ENCODE results near the gene ABHD10.
"Not testable (repeated sequence)": the region's sequence is repeated elsewhere in the genome, so short reads cannot be mapped to it uniquely, and the experiment has no call there.

ABHD10 gene

DNA sequence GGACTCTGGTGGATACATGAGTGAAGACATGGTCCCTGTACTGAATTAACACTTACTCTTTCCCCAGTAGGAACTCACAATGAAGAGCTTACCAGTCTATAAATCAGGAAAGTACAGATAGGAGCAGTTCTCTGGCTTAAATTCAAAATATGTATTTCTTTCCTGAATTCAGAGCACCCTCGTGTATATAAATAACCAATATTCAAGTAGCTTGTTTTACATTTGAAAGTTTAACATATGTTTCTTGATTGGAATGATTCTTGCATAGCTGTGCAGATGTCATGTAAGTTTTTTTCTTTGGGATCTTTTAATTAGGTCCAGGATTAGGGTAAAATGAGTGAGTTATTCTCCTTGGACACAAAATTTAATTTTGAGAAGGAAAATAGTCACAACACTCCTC, 40.9 kb downstream of the ABHD10 start:
- Mint-ChIP-seq H3K4me3 (no peak overlapping the region), H3K4me1 (ENCODE audit: low read depth) (peaks cover 10% of the 10 kb centered on the region), H3K9me3 (no peaks in the 10 kb centered on the region), H3K27ac (no peak overlapping the region), H3K36me3 (ENCODE audit: low read depth) (no peaks in the 10 kb centered on the region), H3K27me3 (no peaks in the 10 kb centered on the region)

- Mint-ChIP-seq H3K4me3 (no peak overlapping the region), H3K27ac (no peak overlapping the region), H3K36me3 (ENCODE audit: low read depth) (no peaks in the 10 kb centered on the region), H3K27me3 (no peaks in the 10 kb centered on the region), H3K9me3 (no peaks in the 10 kb centered on the region), H3K4me1 (ENCODE audit: low read depth) (peaks cover 10% of the 10 kb centered on the region)
Observed at GRCh38 chr3:112020674-112021085, 41.9 kb downstream of the ABHD10 start.

DNA sequence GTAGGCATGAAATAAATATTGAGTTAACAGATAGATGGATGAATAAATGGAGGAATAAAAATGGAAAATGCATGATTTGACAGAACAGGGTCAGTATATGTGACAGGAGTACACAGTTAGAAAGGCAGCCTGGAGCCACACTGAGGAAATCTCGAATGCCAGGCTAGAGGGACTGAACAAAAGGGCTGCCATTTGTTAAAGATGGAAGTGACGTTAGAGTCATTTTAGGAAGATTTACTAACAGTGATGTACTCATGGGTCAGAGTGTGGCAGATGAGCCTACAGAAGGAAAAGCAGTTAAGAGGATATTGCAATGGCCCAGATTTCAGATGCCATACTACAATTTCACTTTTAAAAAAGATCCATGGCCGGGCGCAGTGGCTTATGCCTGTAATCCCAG, 48.3 kb downstream of the ABHD10 start:
- H3K27ac Mint-ChIP-seq: no peak overlapping the region
- no peaks in the 10 kb centered on the region for H3K27me3 Mint-ChIP-seq
- no peak overlapping the region for H3K4me3 Mint-ChIP-seq
- no peaks in the 10 kb centered on the region for H3K36me3 Mint-ChIP-seq (ENCODE audit: low read depth)
- H3K9me3 Mint-ChIP-seq: no peaks in the 10 kb centered on the region
- H3K4me1 Mint-ChIP-seq (ENCODE audit: low read depth): no peaks in the 10 kb centered on the region

GRCh38 chr3:112027826-112028225, 49.0 kb downstream of the ABHD10 start:
- Mint-ChIP-seq H3K9me3 (no peaks in the 10 kb centered on the region), H3K27ac (no peak overlapping the region), H3K4me3 (no peak overlapping the region), H3K36me3 (ENCODE audit: low read depth) (no peaks in the 10 kb centered on the region), H3K4me1 (ENCODE audit: low read depth) (no peaks in the 10 kb centered on the region), H3K27me3 (no peaks in the 10 kb centered on the region)

DNA sequence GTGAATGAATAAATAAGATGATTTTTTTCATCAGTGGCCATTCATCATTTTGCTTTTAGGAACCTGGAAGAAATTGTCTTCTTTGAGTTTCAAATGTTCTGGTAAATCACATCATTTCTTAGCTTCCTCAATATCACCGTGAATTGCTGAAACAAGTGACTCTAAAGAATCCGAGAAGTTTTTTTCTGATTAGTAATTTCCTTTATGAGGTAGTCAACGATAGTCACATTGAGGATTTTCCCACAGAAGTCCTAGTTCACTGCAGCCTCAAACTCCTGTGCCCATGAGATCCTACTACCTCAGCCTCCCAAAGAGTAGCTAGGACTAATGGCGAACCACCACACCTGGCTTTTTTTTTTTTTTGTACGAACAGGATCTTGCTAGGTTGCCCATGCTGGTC, 52.1 kb downstream of the ABHD10 start:
- H3K27me3 Mint-ChIP-seq: no peaks in the 10 kb centered on the region
- no peaks in the 10 kb centered on the region for H3K9me3 Mint-ChIP-seq
- no peak overlapping the region for H3K27ac Mint-ChIP-seq
- H3K36me3 Mint-ChIP-seq (ENCODE audit: low read depth): no peaks in the 10 kb centered on the region
- H3K4me3 Mint-ChIP-seq: no peak overlapping the region
- H3K4me1 Mint-ChIP-seq (ENCODE audit: low read depth): no peaks in the 10 kb centered on the region

DNA sequence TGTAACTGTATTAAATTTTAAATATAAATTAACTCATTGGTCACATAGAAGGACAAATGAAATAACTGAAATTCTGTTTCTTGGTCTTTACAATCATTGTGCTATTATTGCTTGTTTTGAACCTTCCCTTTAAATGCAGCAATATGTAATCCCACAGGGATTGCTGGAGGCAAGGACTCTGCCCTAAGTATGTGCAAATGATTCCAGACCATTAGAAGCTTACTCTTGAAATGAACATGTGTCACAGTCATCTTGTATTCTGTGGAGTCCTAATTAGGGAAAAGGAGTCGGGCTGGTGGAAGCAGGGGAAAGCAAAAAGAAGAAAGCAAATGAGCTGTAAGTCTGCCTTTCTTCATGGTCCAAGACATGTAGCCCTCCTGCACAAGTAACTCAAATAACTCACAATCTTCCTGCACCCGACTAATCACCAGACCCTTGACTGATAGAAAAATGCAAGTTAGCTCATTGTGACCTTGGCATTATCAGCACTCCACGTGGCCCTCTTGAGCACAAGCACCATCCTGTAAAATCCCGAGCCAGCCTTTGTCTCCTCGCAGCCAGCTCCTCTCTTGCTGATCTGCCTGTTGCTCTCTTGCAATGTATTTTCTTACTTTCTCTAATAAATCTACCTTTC, 53.4 kb downstream of the ABHD10 start:
- no peaks in the 10 kb centered on the region for H3K36me3 Mint-ChIP-seq (ENCODE audit: low read depth)
- H3K27me3 Mint-ChIP-seq: no peaks in the 10 kb centered on the region
- H3K9me3 Mint-ChIP-seq: no peaks in the 10 kb centered on the region
- no peak overlapping the region for H3K27ac Mint-ChIP-seq
- no peaks in the 10 kb centered on the region for H3K4me1 Mint-ChIP-seq (ENCODE audit: low read depth)
- H3K4me3 Mint-ChIP-seq: no peak overlapping the region

GRCh38 chr3:112034436-112034835, 55.6 kb downstream of the ABHD10 start, which contains the start of gene TMPRSS7:
Gene TMPRSS7 (plus strand): TSS chr3:112034736. CDS start chr3:112034846, 110 bp downstream.
- Mint-ChIP-seq H3K27ac (no peak within 1 kb of the TSS), H3K4me3 (no peak within 1 kb of the TSS), H3K36me3 (ENCODE audit: low read depth) (no peaks in the 10 kb centered on the region), H3K4me1 (ENCODE audit: low read depth) (no peaks in the 10 kb centered on the region), H3K27me3 (no peaks in the 10 kb centered on the region), H3K9me3 (peaks cover 3% of the 10 kb centered on the region)

DNA sequence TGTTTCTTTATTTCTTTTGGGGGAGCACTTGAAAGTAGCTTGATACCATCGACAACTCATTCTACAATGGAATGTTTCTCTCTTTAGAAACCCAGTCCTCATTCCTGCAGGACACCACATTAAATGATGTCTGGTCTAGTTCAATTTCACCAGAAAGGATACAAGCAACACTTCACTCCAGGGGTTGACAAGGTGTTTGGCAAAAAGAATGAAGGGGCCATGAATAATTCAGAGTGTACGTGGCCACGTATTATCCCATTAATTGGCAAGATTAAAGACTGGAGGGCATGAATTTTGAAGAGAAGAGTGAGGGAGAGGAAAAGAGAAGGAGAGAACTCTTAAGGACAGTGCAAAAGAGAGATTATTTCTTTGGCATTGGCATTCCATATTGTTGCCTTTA, 56.4 kb downstream of the ABHD10 start:
- Mint-ChIP-seq H3K27me3 (no peaks in the 10 kb centered on the region), H3K4me1 (ENCODE audit: low read depth) (no peaks in the 10 kb centered on the region), H3K4me3 (no peak overlapping the region), H3K36me3 (ENCODE audit: low read depth) (no peaks in the 10 kb centered on the region), H3K27ac (no peak overlapping the region), H3K9me3 (peaks cover 3% of the 10 kb centered on the region)

GRCh38 chr3:112037194-112037593, 58.4 kb downstream of the ABHD10 start:
- H3K9me3 Mint-ChIP-seq; H3K36me3 Mint-ChIP-seq (ENCODE audit: low read depth); H3K27ac Mint-ChIP-seq; H3K27me3 Mint-ChIP-seq; H3K4me1 Mint-ChIP-seq (ENCODE audit: low read depth); H3K4me3 Mint-ChIP-seq: not testable (repeated sequence)

DNA sequence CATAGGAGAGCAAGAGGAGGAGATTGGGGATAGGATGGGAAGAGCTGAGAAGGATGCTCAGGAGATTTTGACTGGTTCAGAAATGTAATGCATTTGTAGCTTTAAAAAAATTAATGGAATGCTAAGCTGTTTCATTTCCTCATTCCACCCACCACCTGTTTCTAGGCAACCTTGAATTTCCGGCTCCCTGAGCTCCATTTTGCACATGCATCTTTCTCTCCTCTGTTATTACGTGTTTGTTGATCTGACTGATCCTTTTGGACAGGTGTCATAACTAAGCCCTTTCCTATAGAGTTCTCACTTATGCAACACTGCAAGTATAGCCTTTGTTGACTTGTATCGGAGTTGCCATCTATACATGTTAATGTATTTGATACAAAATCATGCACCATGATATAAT, 60.0 kb downstream of the ABHD10 start:
- Mint-ChIP-seq H3K4me3 (no peak overlapping the region), H3K9me3 (peaks cover 3% of the 10 kb centered on the region), H3K27me3 (no peaks in the 10 kb centered on the region), H3K4me1 (ENCODE audit: low read depth) (no peaks in the 10 kb centered on the region), H3K36me3 (ENCODE audit: low read depth) (no peaks in the 10 kb centered on the region), H3K27ac (no peak overlapping the region)

DNA sequence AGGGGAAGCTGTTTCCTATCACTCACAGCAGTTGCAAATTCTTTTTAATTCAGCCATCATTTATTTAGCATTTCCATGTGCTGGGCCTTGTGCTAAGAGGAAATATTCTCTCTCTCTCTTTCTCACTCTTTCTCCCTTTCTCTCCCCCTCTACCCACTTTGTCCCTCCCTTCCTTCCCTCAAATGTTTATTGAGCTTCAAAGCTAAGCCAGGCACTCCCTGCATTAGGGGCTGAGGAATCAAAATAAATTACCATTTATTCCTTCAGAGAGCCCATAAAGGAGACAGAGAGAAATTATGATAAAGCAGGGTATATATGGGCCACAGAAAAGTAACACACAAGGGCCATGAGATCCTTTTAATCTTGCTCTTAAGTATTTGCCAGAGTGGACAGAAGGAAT, 62.5 kb downstream of the ABHD10 start:
- Mint-ChIP-seq H3K4me1 (ENCODE audit: low read depth) (no peaks in the 10 kb centered on the region), H3K4me3 (no peak overlapping the region), H3K36me3 (ENCODE audit: low read depth) (no peaks in the 10 kb centered on the region), H3K9me3 (peaks cover 3% of the 10 kb centered on the region), H3K27ac (no peak overlapping the region), H3K27me3 (no peaks in the 10 kb centered on the region)

- Mint-ChIP-seq H3K36me3 (ENCODE audit: low read depth) (no peaks in the 10 kb centered on the region), H3K4me3 (no peak overlapping the region), H3K27me3 (no peaks in the 10 kb centered on the region), H3K27ac (no peak overlapping the region), H3K4me1 (ENCODE audit: low read depth) (no peaks in the 10 kb centered on the region), H3K9me3 (no peaks in the 10 kb centered on the region)
Observed at GRCh38 chr3:112042842-112043280, 64.0 kb downstream of the ABHD10 start.

Measured in stimulated activated naive CD8-positive, alpha-beta T cell treated with anti-CD3 and anti-CD28 coated beads, Interleukin-15, Interleukin-2, amounts not matched to agents 100 ng/mL and 50 ng/mL, for 24 hours (primary cell).